RWPE1 (cell line): ENCODE results near the gene EMID1.
"Not testable (repeated sequence)": the region's sequence is repeated elsewhere in the genome, so short reads cannot be mapped to it uniquely, and the experiment has no call there.

Experiments used
- CTCF ChIA-PET: fragments of 350-600 bp; sonication (Branson Sonifier 250); formaldehyde crosslinking; extraction: SDS; loops from one replicate; lab custom pipeline; 2021; lab: Yijun Ruan, JAX
- POLR2A ChIA-PET: fragments of 400-600 bp; formaldehyde crosslinking; extraction: SDS; loops from one replicate; lab custom pipeline; 2020; ENCODE audit warnings: antibody characterized with exemption; ENCODE audit not compliant: low non-redundant PET; lab: Yijun Ruan, JAX
- DNase-seq: peaks from one replicate; pipeline ENCODE4 v3.0.0; 2012; ENCODE audit warnings: low spot score
- H3K27ac ChIP-seq: fragments of 450-650 bp; 2 replicates; pipeline ENCODE4 v1.5.1; 2017
- CTCF ChIP-seq: fragments of 450-650 bp; conservative IDR thresholded peaks from 2 replicates; pipeline ENCODE4 v1.5.1; 2017; ENCODE audit warnings: low read depth, mild to moderate bottlenecking

The EMID1 gene

GRCh38 chr22:29226351-29226981 is 20.8 kb downstream of the EMID1 start:
- no peak overlapping the region for H3K27ac ChIP-seq
- ChIA-PET POLR2A (no interaction called here), CTCF (interaction anchor here (0.5 to 1.0 kb wide), 4 partner anchors 20 to 1145 kb away, joined by 3 to 5 read pairs (median 4); no protein-coding TSS in a partner anchor)
- DNase-seq: no peak
- TF ChIP-seq CTCF: no peak

GRCh38 chr22:29230972-29231875 is 25.5 kb downstream of the EMID1 start:
- ChIA-PET POLR2A (no interaction called here), CTCF (interaction anchor here (0.6 kb wide), 2 partner anchors 25 to 172 kb away, joined by 3 read pairs; no protein-coding TSS in a partner anchor)
- no peak for TF ChIP-seq CTCF
- no peak for DNase-seq
- H3K27ac ChIP-seq: no peak overlapping the region

GRCh38 chr22:29231971-29232959 is 26.6 kb downstream of the EMID1 start:
- TF ChIP-seq CTCF: no peak
- ChIA-PET CTCF (interaction anchor here (0.6 kb wide), 1 partner anchor 173 kb away, joined by 3 read pairs; no protein-coding TSS in a partner anchor), POLR2A (no interaction called here)
- no peak for DNase-seq
- H3K27ac ChIP-seq: no peak overlapping the region

- DNase-seq: no peak
- no peak overlapping the region for H3K27ac ChIP-seq
- ChIA-PET POLR2A (no interaction called here), CTCF (interaction anchor here (1.6 kb wide), 1 partner anchor 12 kb away, joined by 4 read pairs; no protein-coding TSS in a partner anchor)
- TF ChIP-seq CTCF: no peak
Observed at GRCh38 chr22:29233277-29233877, 27.7 kb downstream of the EMID1 start.

- CTCF ChIA-PET, H3K27ac ChIP-seq, POLR2A ChIA-PET, DNase-seq: not testable (repeated sequence)
Observed at GRCh38 chr22:29240481-29240880, 34.8 kb downstream of the EMID1 start.

GRCh38 chr22:29243874-29244446 is 38.3 kb downstream of the EMID1 start:
- no peak for TF ChIP-seq CTCF
- ChIA-PET CTCF (interaction anchor here (0.7 kb wide), 1 partner anchor 40 kb away, joined by 3 read pairs; no protein-coding TSS in a partner anchor), POLR2A (no interaction called here)
- H3K27ac ChIP-seq: no peak overlapping the region
- no peak for DNase-seq
